ENCODE results near the gene ZKSCAN4. TPM values are rescaled to one million over a fixed set of nuclear protein-coding genes. Genes with fewer than 3 reads are reported as not detected.

ZKSCAN4 gene
- 1 to 10 TPM; 2.3 to 3.1 TPM for total RNA-seq
- long read RNA-seq, partial matches to known transcripts: 0 of 3 reads
- long read RNA-seq, other reads (novel, unspliced or antisense): 2 of 3 reads

- DNase-seq: peak; percentile 87
- intact Hi-C loops (cut with DNase I): no loop called here
- peak; percentile 97 to 98 for ATAC-seq
These were observed at the start of gene ZKSCAN4 for GRCh38 chr6:28252009-28252975. Gene ZKSCAN4 (minus strand): TSS chr6:28252269. CDS start chr6:28251980, 289 bp downstream.

GRCh38 chr6:28296520-28297060, 44.5 kb upstream of the ZKSCAN4 start:
- ATAC-seq: no peak
- no peak for DNase-seq
- intact Hi-C loops (cut with DNase I): no loop called here

GRCh38 chr6:28295326-28295725, 43.3 kb upstream of the ZKSCAN4 start:
- intact Hi-C loops (cut with DNase I): no loop called here
- no peak for DNase-seq
- ATAC-seq: no peak

GRCh38 chr6:28291573-28291972, 39.5 kb upstream of the ZKSCAN4 start:
- intact Hi-C loops (cut with DNase I): no loop called here
- DNase-seq (no peak), ATAC-seq (no peak)

- ATAC-seq (no peak), DNase-seq (no peak)
- intact Hi-C loops (cut with DNase I): loop anchor here in 1 of 2 donors (5.0 kb wide), 1 partner anchor 59 kb away; no protein-coding TSS in a partner anchor
These were observed 30.9 kb upstream of the ZKSCAN4 start for GRCh38 chr6:28282926-28283325.

- DNase-seq (peak; percentile 87), ATAC-seq (peak; percentile 96 to 98)
- intact Hi-C loops (cut with DNase I): loop anchor here (2.0 to 5.0 kb wide), 2 partner anchors 61 to 75 kb away; no protein-coding TSS in a partner anchor
These were observed 29.4 kb upstream of the ZKSCAN4 start, which contains the start of gene PGBD1 for GRCh38 chr6:28281288-28282064. Gene PGBD1 (plus strand): TSS chr6:28281572. CDS start chr6:28283814, 2,242 bp downstream.

- no peak for DNase-seq
- ATAC-seq: no peak
- intact Hi-C loops (cut with DNase I): loop anchor here (2.0 to 5.0 kb wide), 2 partner anchors 62 to 76 kb away; no protein-coding TSS in a partner anchor
These were observed 28.7 kb upstream of the ZKSCAN4 start for GRCh38 chr6:28280595-28281287.

GRCh38 chr6:28277746-28278145, 25.7 kb upstream of the ZKSCAN4 start:
- intact Hi-C loops (cut with DNase I): no loop called here
- ATAC-seq (no peak), DNase-seq (no peak)

- intact Hi-C loops (cut with DNase I): no loop called here
- ATAC-seq (no peak), DNase-seq (no peak)
These were observed 22.8 kb upstream of the ZKSCAN4 start for GRCh38 chr6:28274888-28275287.

- DNase-seq: no peak
- intact Hi-C loops (cut with DNase I): loop anchor here in 1 of 2 donors (5.0 kb wide), 2 partner anchors 63 to 88 kb away; no protein-coding TSS in a partner anchor
- ATAC-seq: peak in 1 of 2 donors; percentile 48
These were observed 17.4 kb upstream of the ZKSCAN4 start for GRCh38 chr6:28269492-28269891.

GRCh38 chr6:28267695-28268059, 15.6 kb upstream of the ZKSCAN4 start:
- DNase-seq (no peak), ATAC-seq (no peak)
- intact Hi-C loops (cut with DNase I): loop anchor here in 1 of 2 donors (5.0 kb wide), 2 partner anchors 65 to 90 kb away; no protein-coding TSS in a partner anchor

GRCh38 chr6:28266962-28267694, 15.1 kb upstream of the ZKSCAN4 start, which contains the start of gene ZSCAN26:
Gene ZSCAN26 (plus strand): TSS chr6:28267143. CDS start chr6:28271920, 4,777 bp downstream.
- peak; percentile 98 for ATAC-seq
- peak; percentile 87 for DNase-seq
- intact Hi-C loops (cut with DNase I): loop anchor here in 1 of 2 donors (5.0 kb wide), 2 partner anchors 65 to 90 kb away; no protein-coding TSS in a partner anchor

- intact Hi-C loops (cut with DNase I): loop anchor here in 1 of 2 donors (5.0 kb wide), 2 partner anchors 66 to 91 kb away; no protein-coding TSS in a partner anchor
- DNase-seq: no peak
- no peak for ATAC-seq
These were observed 14.5 kb upstream of the ZKSCAN4 start for GRCh38 chr6:28266563-28266961.

GRCh38 chr6:28264834-28265401, 12.8 kb upstream of the ZKSCAN4 start:
- intact Hi-C loops (cut with DNase I): loop anchor here in 1 of 2 donors (5.0 kb wide), 2 partner anchors 67 to 92 kb away; no protein-coding TSS in a partner anchor

GRCh38 chr6:28263922-28264321, 11.9 kb upstream of the ZKSCAN4 start:
- intact Hi-C loops (cut with DNase I): no loop called here
- no peak for ATAC-seq
- DNase-seq: no peak

More at GRCh38 chr6:28264834-28265401, 12.8 kb upstream of the ZKSCAN4 start:
- no peak for DNase-seq
- ATAC-seq: no peak

GRCh38 chr6:28258877-28259777, 7.1 kb upstream of the ZKSCAN4 start, which contains the start of gene NKAPL:
Gene NKAPL (plus strand): TSS chr6:28259297. CDS start chr6:28259372, 75 bp downstream.
- intact Hi-C loops (cut with DNase I): no loop called here
- peak; percentile 94 to 99 for ATAC-seq
- DNase-seq: peak; percentile 90
